Lung microvascular endothelial cell (primary cell): ENCODE measurements around the gene SATL1. TPM values are rescaled to one million over a fixed set of nuclear protein-coding genes. Genes with fewer than 3 reads are reported as not detected.
"Not testable (repeated sequence)": the region's sequence is repeated elsewhere in the genome, so short reads cannot be mapped to it uniquely, and the experiment has no call there.

ENCODE experiments used
- DNase-seq, 2 donors: peaks; one replicate each; pipeline versions ENCODE4 v3.0.0 to v3.0.0-alpha.2; 2010; ENCODE audit warnings: low read depth in 2 of 2
- total RNA-seq: library from RNA; depleted of rRNA; stranded (reverse); fragments of >200 nt; gene quantifications from 2 replicates; pipeline ENCODE4 v1.2.1, GENCODE V29; 2014

SATL1 gene
- total RNA-seq, 1 donor from 2014 or later, result not detected

DNA sequence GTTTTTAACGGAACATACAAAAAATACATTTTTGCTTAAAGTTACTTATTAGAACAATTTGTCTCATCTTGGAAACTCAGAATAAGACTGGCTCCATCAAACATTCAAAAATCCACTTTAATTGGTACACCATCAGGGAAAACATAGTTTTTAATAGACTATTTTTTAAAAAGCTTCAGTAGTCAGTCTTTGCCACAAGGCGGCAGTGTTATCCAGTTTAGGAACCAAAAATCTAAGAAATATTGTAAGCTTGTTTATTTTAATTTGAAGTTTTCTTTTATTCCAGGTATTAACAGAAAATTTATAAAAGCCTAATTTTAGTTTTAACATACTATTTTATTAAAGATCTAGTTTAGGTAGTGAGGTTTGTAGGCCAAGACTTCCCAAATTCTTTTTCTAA lies 132.2 kb downstream of the SATL1 start:
- peak; percentile 6 to 31 for DNase-seq

DNA sequence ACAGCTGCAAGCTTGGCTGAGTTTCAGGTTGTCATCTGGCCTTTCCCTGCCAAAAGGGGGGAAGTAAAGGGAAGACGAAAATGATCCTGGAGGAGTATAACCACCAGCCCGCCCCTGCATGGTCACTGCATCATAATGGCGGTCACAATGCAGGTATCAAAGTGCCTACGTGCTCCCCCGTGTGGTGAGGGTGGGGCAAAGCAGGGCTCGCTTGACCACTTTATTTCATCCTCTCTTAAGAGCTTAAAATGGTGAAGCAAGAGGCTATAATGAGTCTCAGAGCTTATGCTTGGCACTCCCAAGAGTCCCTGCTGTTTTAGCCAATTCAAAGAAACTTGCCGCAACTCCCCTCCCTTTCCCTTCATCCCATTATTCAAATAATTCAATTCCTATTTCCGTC lies 134.3 kb downstream of the SATL1 start:
- DNase-seq, result peak in 1 of 2 donors; percentile 36

DNA sequence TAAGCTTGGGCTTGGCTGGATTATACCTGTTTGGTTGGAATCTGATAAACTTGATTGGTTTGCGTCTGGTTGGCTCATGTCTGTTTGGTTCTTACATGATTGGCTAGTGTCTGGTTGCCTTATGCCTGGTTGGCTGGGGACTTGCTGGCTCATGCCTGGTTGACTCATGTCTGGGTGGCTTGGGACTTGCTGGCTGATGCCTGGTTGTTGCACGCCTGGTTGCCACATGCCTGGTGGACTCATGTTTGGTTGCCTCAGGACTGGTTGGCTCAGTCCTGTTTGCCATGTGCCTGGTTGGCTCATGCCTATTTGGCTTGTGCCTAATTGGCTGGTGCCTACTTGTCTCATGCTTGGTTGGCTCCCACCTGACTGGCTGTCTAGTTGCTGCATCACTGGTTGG lies 135.4 kb downstream of the SATL1 start:
- no peak for DNase-seq

DNA sequence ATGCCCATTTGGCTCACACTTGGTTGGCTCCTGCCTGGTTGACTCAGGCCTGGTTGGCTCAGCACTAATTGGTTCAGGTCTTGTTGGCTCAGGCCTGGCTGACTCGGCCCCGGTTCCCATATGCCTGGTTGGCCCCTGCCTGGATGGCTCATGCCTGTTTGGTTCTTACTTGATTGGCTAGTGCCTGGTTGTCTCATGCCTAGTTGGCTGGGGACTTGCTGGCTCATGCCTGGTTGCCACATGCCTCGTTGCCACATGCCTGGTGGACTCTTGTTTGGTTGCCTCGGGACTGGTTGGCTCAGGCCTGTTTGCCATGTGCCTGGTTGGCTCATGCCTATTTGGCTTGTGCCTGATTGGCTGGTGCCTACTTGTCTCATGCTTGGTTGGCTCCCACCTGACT lies 136.2 kb downstream of the SATL1 start:
- no peak for DNase-seq

DNA sequence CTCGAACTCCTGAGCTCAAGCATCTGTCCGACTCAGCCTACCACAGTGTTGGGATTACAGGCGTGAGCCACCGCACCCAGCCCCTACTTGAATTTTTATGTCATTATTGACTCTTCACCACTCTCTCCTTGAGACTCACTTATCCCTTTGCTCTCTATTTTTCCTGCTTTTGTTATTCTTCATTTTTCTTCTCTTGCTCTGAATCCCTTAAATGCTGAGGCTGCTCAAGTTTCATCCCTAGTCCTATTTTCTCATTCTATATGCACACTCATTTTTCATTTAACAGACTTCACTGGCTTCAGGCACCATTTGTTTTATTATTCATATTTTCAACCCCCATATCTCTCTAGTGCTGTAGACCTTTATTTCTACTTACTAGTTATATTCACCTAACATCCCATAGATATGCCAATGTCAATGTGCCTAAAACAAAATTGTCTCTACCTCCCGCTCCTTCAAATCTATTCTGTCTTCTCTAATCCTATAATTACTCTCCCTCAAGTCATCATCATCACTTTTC lies 154.2 kb downstream of the SATL1 start:
- no peak for DNase-seq

DNA sequence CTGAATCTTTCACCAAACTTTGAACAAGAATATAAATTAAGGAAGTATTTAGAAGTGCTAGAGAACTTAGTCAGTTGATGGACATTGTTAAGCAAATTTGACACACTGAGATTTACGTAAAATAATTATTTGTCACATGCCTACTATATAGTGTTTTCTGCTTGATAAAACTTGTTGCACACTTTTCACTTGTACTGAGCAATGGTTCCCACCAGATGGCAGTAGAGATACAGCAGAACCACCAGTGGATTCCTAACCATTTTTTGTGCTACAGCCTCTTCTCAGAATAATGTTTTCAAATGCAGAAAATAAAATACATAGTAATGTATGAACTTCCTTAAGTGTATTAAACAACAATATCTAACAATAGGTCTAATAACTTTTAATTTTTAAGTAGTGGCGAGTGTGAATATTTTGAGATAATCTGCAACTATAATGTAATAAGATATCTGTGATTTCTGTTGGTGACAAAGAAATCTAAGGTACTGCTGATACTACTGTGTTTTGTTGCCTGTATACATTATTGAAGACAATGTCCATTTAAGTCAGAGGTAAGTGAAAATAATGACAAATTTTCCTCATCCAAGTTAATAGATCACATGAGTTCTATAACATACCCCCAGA lies 158.7 kb downstream of the SATL1 start:
- peak; percentile 43 to 66 for DNase-seq

DNA sequence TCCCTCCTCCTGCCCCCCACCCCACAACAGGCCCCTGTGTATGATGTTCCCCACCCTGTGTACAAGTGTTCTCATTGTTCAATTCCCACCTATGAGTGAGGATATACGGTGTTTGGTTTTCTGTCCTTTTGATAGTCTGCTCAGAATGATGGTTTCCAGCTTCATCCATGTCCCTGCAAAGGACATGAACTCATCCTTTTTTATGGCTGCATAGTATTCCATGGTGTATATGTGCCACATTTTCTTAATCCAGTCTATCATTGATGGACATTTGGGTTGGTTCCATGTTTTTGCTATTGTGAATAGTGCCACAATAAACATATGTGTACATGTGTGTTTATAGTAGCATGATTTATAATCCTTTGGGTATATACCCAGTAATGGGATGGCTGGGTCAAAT lies 166.3 kb downstream of the SATL1 start:
- DNase-seq, result not testable (repeated sequence)

DNA sequence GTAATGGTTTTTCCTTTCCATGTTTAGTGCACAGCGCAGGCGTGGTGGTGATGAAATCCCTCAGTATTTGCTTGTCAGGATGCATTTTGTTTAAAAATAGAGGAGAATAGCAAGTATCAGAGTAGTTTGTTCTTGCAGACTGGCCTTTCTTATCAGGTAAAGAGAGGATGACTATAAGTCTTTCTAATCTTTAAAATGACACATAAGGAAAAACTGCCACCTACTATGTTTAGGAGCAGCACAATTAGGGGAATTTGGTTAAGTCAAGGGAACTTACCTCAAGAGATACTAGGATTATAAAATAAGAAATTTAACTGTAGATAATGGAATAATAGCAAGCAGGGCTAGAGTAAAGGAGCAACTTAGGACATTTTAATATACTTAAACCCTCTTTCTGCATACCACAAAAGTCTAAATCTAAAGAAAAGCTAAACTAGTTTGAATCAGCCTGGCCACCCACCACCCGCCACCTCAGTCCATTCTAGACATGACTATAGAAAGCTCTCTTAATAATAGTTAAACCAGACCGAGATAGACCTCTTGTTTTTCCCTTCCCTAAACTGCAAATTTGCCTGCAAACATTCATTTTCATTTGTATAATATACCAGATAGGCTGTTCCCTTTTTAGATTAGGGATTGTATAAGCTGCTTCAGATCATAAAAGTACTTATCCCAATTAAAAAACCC lies 177.9 kb downstream of the SATL1 start:
- DNase-seq, result no peak

DNA sequence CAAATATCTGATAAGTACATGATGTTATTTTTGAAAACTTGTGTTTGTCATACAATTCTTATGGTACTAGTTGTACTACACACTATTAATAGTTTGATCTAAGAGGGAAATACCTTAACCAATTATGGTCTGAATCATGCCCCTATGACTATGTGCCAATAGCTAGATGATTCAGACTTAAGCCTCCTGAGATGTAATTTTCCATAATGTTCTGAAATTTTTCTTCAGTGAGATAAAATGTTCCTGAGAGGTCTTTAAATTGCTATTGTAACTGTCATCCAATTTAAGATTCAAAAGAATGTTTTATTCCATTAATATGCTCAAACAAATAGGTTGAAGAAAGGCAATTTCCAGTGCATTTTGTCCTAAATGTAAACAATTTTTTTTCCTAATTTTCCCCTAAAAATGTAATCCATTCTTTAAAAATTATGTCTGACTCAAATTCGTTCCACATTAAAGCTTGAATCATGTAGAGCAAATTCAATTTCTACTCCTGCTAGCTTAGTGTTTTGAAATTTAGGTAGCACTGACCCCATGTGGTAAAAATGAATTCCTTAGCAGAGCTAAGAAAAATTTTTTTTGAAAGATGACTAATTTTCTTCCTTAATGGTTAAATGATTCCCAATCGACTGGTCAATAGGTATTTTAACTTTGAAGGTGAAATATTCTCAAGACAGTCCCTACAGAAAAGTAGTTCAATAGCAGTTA lies 190.8 kb downstream of the SATL1 start:
- peak; percentile 44 to 62 for DNase-seq

DNA sequence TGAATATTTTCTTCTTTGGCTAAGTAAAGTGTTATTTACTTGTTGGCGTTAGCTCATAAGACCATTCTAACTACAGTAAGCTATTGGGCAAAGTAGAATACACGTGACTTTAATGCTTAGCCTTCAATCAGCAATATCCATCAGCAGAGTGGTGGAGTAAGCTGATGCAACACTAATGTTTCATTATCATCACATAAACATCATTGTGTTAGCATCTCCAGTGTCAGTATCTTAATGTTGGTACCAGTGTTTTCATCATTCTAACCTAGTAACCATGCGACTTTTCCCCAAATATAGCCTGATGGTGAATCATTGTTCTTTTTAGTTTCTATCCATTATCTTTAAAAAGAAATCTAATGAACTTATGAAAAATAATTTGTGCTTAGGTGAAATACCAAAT lies 191.4 kb downstream of the SATL1 start:
- peak in 1 of 2 donors; percentile 17 for DNase-seq

DNA sequence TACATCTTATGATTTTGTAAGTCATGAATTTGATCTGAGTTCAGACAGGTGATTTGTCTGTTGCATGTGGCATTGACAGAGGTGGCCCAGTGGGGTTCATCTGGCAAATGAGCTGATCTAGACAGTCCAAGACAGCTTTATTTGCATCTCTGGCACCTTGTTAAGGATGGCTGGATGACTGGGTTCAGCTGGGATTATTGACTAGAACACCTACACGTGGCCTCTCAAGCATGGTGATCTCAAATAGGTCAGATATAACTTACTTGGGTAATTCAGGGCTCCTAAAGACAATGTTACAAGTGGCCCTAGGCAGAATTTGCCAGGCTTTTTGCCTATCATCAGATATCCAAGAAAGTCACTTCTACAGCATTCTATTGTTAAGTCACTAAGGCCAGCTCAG lies 192.0 kb downstream of the SATL1 start:
- no peak for DNase-seq

Other genes with a start within 250 kb of the SATL1 start
- 4.6 and 5.6 TPM in 2 replicates for gene APOOL, start 239.9 kb downstream of the SATL1 start, total RNA-seq
- gene ZNF711, start 212 bp upstream of the SATL1 start, total RNA-seq, result 3.3 and 4.6 TPM in 2 replicates
- gene POF1B, start 135.9 kb upstream of the SATL1 start, total RNA-seq, result 2.2 and 5.4 TPM in 2 replicates